ENCODE data around the gene COL26A1. TPM values are rescaled to one million over a fixed set of nuclear protein-coding genes. Genes with fewer than 3 reads are reported as not detected.
"Not testable (repeated sequence)": the region's sequence is repeated elsewhere in the genome, so short reads cannot be mapped to it uniquely, and the experiment has no call there.

COL26A1 gene
- total RNA-seq, 8 experiments from 2014 or later, result 0.87 to 50.5 (median 11.1) TPM; not detected in 1

DNA sequence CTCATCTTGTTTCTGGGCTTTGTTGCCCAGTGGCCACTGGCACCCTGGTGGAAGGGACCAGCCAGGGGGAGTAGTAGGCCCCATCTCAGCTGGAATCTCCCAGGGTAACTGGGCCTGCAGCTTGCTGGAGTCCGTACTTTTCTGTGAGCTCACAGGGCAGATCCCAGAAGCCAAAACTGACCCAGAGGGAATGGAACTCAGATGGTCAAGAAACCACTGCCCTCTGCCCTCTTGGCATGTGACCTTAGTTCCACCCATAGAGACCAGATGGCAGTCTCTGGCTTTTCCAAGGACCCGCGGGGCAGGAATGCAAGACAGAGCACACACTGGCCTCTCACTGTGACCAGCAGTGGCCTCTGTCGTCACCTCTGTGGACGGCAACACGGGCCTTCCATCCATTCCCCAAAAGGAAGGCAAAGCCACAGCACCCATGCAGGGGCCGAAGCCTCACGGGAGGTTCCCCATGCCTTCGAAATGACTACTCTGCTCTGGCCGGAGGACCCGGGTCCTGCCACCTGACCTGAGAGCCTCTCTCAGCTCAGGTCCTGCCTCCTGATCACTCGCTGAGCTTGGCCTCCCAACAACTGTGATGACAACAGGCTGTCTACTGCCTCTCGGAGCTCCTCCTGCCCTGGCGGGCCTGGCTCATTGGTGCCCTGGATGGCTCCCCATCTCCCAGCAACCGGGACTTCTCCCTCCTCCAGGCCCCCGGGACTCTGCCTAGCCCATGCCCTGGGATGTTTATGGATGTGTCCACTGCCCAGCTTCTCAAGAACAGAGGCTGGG lies 236.5 kb downstream of the COL26A1 start:
- in situ Hi-C loops (cut with MboI; ENCODE audit: low pct_unique_long_range_greater_than_20kb in 2 of 9, low sequenced_read_pairs in 9 of 9, unreplicated experiment in 9 of 9), result no loop called here
- Histone ChIP-seq H3K27ac (no peak overlapping the region), H3K4me1 (replicated peaks in 1 of 2) (peaks cover 0 to 6% of the 10 kb centered on the region in 2 donors), H3K4me3 (no peak overlapping the region)
- peak in 3 of 8 experiments; percentile 43 to 81 (median 46) for ATAC-seq (replicated peaks in 6 of 8)
- 60 to 93% (median 79%) methylated on average over 1 to 6 of the region's 16 CpGs; no CpG with 5 or more reads in 6 of the 10 experiments for WGBS, 10 experiments

DNA sequence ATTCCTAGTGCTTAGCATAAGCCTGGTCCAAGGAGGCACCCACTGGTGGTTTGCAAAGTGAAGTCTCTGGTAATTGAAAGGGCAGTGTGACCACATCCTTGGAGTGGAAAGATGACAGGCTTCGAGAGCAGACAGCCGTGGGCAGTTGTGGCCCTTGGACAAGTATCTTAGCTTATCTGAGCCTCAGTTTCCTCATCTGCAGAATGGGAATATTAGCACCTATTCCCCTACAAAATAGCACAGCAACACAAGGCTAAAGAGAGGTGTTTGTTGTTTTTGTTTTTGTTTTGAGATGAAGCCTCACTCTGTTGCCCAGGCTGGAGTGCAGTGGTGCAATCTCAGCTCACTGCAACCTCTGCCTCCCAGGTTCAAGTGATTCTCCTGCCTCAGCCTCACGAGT lies 237.1 kb downstream of the COL26A1 start:
- Histone ChIP-seq H3K27ac (no peak overlapping the region), H3K4me1 (replicated peaks in 1 of 2) (peaks cover 0 to 6% of the 10 kb centered on the region in 2 donors), H3K4me3 (no peak overlapping the region)
- WGBS, 10 experiments, result 67 to 100% (median 92%) methylated on average over 1 to 3 of the region's 3 CpGs; no CpG with 5 or more reads in 7 of the 10 experiments
- in situ Hi-C loops (cut with MboI; ENCODE audit: low pct_unique_long_range_greater_than_20kb in 2 of 9, low sequenced_read_pairs in 9 of 9, unreplicated experiment in 9 of 9), result no loop called here
- no peak for ATAC-seq (replicated peaks in 6 of 8)

DNA sequence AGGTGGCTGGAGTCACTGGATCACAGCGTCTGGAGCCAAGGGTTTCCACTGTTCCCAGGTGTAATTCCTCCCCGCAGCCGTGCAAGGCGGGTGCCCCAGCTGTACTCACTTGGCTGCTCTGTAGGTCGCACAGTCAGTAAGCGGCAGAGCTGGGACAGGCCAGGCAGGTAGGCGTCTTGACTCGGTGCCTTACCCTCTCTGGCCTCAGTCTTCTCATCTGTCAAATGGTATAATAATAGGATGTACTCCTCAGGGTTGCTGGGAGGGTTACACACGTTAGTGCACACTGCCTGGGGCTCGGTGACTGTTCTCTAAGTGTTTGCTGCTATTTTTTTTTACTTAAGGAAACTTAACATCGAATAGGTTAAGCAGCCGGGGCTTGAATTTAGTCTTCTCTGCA lies 239.4 kb downstream of the COL26A1 start:
- H3K27ac ChIP-seq, result no peak overlapping the region
- ATAC-seq (replicated peaks in 6 of 8), result no peak
- no peak overlapping the region for H3K4me3 ChIP-seq
- WGBS, 10 experiments, result 0 to 78% (median 40%) methylated on average over 1 to 9 of the region's 12 CpGs; no CpG with 5 or more reads in 3 of the 10 experiments
- peaks cover 0 to 6% of the 10 kb centered on the region in 2 donors for H3K4me1 ChIP-seq (replicated peaks in 1 of 2)
- in situ Hi-C loops (cut with MboI; ENCODE audit: low pct_unique_long_range_greater_than_20kb in 2 of 9, low sequenced_read_pairs in 9 of 9, unreplicated experiment in 9 of 9), result no loop called here

DNA sequence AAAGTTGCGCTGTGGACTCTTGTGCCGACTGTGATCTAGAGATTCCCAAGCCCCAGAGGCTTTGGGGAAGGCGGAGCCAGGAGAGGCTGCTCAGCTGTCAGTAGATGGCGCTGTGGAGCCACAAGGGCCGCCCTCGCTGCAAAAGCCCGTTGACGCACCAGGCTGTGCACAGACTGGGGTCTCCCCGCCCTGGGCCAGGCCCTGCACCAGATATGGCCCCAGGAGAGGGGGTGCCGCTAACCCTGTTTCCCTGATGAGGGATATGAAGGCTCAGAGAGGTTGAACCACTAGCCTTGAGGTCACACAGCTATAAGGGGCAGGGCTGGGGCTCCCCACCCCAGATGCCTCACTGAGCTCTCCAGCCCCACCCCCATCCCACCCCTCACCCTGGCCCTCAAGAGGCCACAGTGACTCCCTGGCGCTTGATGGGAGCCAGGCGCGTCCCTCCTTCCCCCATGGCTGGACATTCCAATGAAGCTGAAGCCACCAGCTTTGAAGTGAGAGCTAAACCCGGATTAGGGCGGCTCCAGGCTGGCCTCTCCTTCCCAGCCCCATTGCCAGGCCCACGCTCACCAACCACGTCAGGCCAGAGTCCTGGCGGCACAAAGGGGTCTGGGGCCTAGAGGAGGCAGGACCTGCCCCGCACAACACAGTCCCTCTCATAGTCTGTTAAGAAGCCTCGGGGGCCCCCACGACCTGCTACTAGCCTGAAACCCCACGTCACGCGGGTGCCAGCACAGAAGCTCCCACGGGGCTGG lies 240.0 kb downstream of the COL26A1 start:
- in situ Hi-C loops (cut with MboI; ENCODE audit: low pct_unique_long_range_greater_than_20kb in 2 of 9, low sequenced_read_pairs in 9 of 9, unreplicated experiment in 9 of 9), result no loop called here
- Histone ChIP-seq H3K4me1 (replicated peaks in 1 of 2) (peaks cover 0 to 6% of the 10 kb centered on the region in 2 donors), H3K27ac (no peak overlapping the region), H3K4me3 (no peak overlapping the region)
- peak; percentile 91 to 99 (median 96) for ATAC-seq (replicated peaks in 6 of 8)
- WGBS, 10 experiments, result 0 to 73% (median 23%) methylated on average over 1 to 10 of the region's 25 CpGs; no CpG with 5 or more reads in 3 of the 10 experiments

DNA sequence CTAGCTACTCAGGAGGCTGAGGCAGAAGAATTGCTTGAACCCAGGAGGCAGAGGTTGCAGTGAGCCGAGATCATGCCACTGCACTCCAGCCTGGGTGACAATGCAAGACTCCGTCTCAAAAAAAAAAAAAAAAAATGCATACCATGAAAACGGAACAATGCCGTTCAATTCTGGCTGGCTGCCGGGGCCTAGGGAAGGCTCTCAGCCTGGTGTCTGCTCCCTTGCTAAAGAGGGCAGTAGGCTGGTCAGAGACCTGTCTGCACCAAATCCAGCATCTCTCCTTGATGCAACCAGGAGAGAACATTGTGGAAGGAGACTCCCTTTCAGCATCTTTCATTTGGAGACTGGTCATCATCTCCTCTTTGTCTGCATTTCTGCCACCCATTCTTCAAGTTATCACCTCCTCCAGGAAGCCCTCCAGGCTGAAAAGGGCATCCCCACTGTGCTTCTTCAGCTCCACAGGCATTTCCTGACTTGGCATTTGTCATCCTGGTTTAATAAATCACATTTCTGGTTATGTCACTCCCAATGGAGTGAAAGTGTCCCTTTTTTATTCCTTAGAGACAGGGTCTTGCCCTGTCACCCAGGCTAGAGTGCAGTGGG lies 241.8 kb downstream of the COL26A1 start:
- ATAC-seq (replicated peaks in 6 of 8), result no peak
- Histone ChIP-seq H3K4me3 (no peak overlapping the region), H3K4me1 (replicated peaks in 1 of 2) (peaks cover 0 to 6% of the 10 kb centered on the region in 2 donors), H3K27ac (no peak overlapping the region)
- 40 to 100% (median 76%) methylated on average over 1 to 2 of the region's 5 CpGs; no CpG with 5 or more reads in 7 of the 10 experiments for WGBS, 10 experiments
- in situ Hi-C loops (cut with MboI; ENCODE audit: low pct_unique_long_range_greater_than_20kb in 2 of 9, low sequenced_read_pairs in 9 of 9, unreplicated experiment in 9 of 9), result no loop called here

DNA sequence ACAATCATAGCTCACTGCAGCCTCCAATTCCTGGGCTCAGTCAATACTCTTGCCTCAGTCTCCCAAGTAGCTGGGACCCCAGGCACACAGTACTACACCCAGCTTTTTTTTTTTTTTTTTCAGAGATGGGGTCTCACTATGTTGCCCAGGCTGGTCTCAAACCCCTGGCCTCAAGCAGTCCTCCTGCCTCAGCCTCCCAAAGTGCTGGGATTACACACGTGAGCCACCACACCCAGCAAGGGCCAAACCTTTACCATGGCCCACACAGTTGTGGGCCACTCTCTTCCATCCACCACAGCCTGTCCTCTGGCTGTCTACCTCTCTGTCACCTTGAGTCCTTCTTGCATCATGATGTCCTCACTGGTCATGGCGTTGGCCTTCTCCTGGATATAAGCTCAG lies 242.3 kb downstream of the COL26A1 start:
- H3K4me3 ChIP-seq; H3K4me1 ChIP-seq (replicated peaks in 1 of 2); ATAC-seq (replicated peaks in 6 of 8); H3K27ac ChIP-seq; in situ Hi-C loops (cut with MboI; ENCODE audit: low pct_unique_long_range_greater_than_20kb in 2 of 9, low sequenced_read_pairs in 9 of 9, unreplicated experiment in 9 of 9): not testable (repeated sequence)
- no CpG with 5 or more reads among the region's 2 CpGs for WGBS, 10 experiments

DNA sequence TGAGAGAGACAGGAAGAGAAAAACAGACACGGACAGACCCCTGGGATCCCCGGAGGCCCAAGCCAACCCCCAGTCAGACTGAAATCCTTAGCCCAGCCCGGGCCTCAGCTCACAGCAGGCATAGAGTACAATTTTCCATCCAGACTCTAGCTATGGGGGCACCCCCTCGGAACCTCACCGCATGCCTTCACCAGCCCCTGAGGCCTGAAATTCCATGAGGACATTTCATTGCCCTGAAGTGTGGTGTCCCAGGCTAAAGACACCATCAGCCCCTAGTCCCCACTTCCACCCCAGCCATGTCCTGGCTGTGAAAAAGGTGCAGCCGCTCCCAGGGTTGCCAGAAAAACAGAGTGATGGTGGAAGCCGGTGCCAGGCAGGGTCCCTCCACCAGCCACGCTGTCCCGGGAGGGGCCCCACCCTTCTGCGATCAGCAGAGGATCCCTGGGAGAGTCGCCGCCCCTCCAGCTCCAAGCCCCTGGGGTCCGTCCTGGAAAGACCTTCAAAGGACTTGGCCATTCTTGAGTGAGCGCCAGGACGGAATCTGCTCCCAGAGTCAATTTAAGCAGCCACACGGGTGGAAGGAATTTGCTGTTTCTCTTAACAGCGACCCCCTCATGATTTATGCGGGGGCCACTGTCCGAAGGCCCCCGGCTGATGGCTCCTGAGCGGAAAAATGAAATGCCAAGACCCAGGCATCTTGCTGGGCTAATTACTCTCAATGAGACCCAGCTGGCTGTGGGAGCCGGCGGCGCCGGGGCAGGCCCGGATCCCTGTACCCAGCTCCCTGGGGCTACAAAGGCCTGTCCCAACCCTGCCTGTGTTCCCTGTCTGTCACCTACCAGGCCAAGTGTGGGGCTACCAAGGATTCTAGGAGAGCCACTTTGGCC lies 243.2 kb downstream of the COL26A1 start:
- H3K4me3 ChIP-seq, result no peak overlapping the region
- peaks cover 0 to 6% of the 10 kb centered on the region in 2 donors for H3K4me1 ChIP-seq (replicated peaks in 1 of 2)
- ATAC-seq (replicated peaks in 6 of 8), result no peak
- in situ Hi-C loops (cut with MboI; ENCODE audit: low pct_unique_long_range_greater_than_20kb in 2 of 9, low sequenced_read_pairs in 9 of 9, unreplicated experiment in 9 of 9), result no loop called here
- no peak overlapping the region for H3K27ac ChIP-seq
- 50 to 100% (median 87%) methylated on average over 1 to 10 of the region's 26 CpGs; no CpG with 5 or more reads in 2 of the 10 experiments for WGBS, 10 experiments

DNA sequence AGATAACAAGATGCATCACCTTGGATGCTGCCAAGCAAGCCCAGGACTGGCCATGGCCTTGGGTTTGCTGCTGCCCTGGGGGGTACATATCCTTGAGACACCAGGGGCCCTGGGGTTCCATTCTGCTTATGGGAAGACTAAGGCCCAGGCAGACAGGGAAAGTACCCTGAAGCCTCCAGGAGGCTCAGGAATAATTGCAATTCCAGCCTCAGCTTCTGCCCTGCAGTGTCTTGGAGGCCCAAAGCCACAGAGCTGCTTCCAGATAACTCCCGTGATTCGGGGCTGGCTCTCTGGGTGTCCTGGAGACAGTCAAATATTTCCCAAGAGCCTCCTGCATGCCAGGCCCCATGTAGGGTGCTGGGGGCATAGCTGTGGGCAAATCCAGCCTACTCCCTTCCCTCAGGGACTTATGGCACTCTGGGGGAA lies 243.8 kb downstream of the COL26A1 start:
- in situ Hi-C loops (cut with MboI; ENCODE audit: low pct_unique_long_range_greater_than_20kb in 2 of 9, low sequenced_read_pairs in 9 of 9, unreplicated experiment in 9 of 9), result no loop called here
- Histone ChIP-seq H3K4me3 (no peak overlapping the region), H3K27ac (no peak overlapping the region), H3K4me1 (replicated peaks in 1 of 2) (peaks cover 0 to 6% of the 10 kb centered on the region in 2 donors)
- WGBS, 10 experiments, result 15% methylated on average over 2 of the region's 2 CpGs; no CpG with 5 or more reads in 9 of the 10 experiments
- no peak for ATAC-seq (replicated peaks in 6 of 8)

Other genes with a start within 250 kb of the COL26A1 start
- 100 to 1,000 TPM in 1 of 8 experiments, 10 to 100 TPM in 1, 1 to 10 TPM in 2, under 1 TPM in 4; 0.05 to 128 (median 0.93) TPM for gene SERPINE1, start 235.8 kb upstream of the COL26A1 start, total RNA-seq
- 100 to 1,000 TPM in 2 of 8 experiments, 10 to 100 TPM in 6; 46.8 to 135 (median 77.0) TPM for gene AP1S1, start 208.4 kb upstream of the COL26A1 start, total RNA-seq
- 100 to 1,000 TPM in 1 of 8 experiments, 10 to 100 TPM in 4, 1 to 10 TPM in 1, under 1 TPM in 2; 0.36 to 101 (median 13.7) TPM for gene VGF, start 197.3 kb upstream of the COL26A1 start, total RNA-seq
- gene NAT16, start 182.6 kb upstream of the COL26A1 start, total RNA-seq, result 1 to 10 TPM in 5 of 8 experiments, under 1 TPM in 2, not detected in 1; 0.59 to 4.4 (median 1.6) TPM
- under 1 TPM in 2 of 8 experiments, not detected in 6; 0.15 to 0.62 TPM for gene MOGAT3, start 161.8 kb upstream of the COL26A1 start, total RNA-seq
- gene PLOD3, start 145.3 kb upstream of the COL26A1 start, total RNA-seq, result 10 to 100 TPM; 10.9 to 97.3 (median 28.1) TPM
- gene ZNHIT1, start 144.7 kb upstream of the COL26A1 start, total RNA-seq, result 100 to 1,000 TPM in 4 of 8 experiments, 10 to 100 TPM in 4; 73.6 to 132 (median 97.9) TPM
- 10 to 100 TPM in 1 of 8 experiments, 1 to 10 TPM in 7; 2.5 to 12.2 (median 4.8) TPM for gene CLDN15, start 125.1 kb upstream of the COL26A1 start, total RNA-seq
- gene FIS1, start 117.8 kb upstream of the COL26A1 start, total RNA-seq, result 100 to 1,000 TPM; 137 to 231 (median 187) TPM
- gene IFT22, start 41.1 kb upstream of the COL26A1 start, total RNA-seq, result 10 to 100 TPM; 17.9 to 94.9 (median 33.5) TPM